ENCODE results near the gene TGFB1. TPM values are rescaled to one million over a fixed set of nuclear protein-coding genes. Genes with fewer than 3 reads are reported as not detected.

The TGFB1 gene
- total RNA-seq, 1 experiment from 2014 or later = 102 TPM

DNA sequence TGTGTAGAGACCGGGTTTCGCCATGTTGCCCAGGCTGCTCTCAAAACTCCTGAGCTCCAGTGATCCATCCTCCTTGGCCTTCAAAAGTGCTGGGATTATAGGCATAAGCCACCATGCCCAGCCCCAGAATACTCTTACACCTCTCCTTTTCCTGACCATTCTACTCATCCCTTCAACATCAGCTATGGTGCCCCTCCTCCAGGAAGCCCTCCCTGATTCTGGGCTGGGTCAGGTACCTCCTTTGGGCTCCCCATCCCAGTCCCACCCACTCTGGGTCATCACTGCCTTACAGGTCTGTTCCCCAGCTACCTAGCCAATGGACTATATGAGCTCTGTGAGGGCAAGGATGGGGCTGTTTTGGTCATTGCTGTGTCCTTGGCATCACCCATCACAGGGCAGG lies 9.6 kb downstream of the TGFB1 start:
- intact Hi-C loops (cut with micrococcal nuclease; ENCODE audit: unreplicated experiment) = no loop called here
- Histone ChIP-seq H3K4me1 (ENCODE audit: insufficient read depth, low read length, poor library complexity, severe bottlenecking) (no peaks in the 10 kb centered on the region), H3K4me3 (ENCODE audit: low read depth, low read length, poor library complexity, severe bottlenecking) (no peak overlapping the region), H3K27ac (ENCODE audit: low read depth, low read length, poor library complexity, severe bottlenecking) (no peak overlapping the region), H3K27me3 (replicated peaks; ENCODE audit: insufficient read depth, low read depth, low read length, poor library complexity) (no peaks in the 10 kb centered on the region), H3K36me3 (ENCODE audit: insufficient read depth, low read length, poor library complexity, severe bottlenecking) (peaks cover 53% of the 10 kb centered on the region), H3K9me3 (ENCODE audit: low read depth, low read length, poor library complexity, severe bottlenecking) (no peaks in the 10 kb centered on the region)
- TF ChIP-seq, protein P1, sequence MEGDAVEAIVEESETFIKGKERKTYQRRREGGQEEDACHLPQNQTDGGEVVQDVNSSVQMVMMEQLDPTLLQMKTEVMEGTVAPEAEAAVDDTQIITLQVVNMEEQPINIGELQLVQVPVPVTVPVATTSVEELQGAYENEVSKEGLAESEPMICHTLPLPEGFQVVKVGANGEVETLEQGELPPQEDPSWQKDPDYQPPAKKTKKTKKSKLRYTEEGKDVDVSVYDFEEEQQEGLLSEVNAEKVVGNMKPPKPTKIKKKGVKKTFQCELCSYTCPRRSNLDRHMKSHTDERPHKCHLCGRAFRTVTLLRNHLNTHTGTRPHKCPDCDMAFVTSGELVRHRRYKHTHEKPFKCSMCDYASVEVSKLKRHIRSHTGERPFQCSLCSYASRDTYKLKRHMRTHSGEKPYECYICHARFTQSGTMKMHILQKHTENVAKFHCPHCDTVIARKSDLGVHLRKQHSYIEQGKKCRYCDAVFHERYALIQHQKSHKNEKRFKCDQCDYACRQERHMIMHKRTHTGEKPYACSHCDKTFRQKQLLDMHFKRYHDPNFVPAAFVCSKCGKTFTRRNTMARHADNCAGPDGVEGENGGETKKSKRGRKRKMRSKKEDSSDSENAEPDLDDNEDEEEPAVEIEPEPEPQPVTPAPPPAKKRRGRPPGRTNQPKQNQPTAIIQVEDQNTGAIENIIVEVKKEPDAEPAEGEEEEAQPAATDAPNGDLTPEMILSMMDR (conservative IDR thresholded peaks at IDR 0.05; ENCODE audit: low read depth, low read length) = no peak
- no peak for TF ChIP-seq EZH2 (IDR thresholded peaks at IDR 0.05; ENCODE audit: borderline replicate concordance, low read depth, low read length, poor library complexity, severe bottlenecking)
- ChIA-PET CTCF (no interaction called here), POLR2A (ENCODE audit: low non-redundant PET) (no interaction called here)
- DNase-seq (ENCODE audit: low spot score) = no peak
- no TSS peak for BruUV-seq (replicated peaks)

DNA sequence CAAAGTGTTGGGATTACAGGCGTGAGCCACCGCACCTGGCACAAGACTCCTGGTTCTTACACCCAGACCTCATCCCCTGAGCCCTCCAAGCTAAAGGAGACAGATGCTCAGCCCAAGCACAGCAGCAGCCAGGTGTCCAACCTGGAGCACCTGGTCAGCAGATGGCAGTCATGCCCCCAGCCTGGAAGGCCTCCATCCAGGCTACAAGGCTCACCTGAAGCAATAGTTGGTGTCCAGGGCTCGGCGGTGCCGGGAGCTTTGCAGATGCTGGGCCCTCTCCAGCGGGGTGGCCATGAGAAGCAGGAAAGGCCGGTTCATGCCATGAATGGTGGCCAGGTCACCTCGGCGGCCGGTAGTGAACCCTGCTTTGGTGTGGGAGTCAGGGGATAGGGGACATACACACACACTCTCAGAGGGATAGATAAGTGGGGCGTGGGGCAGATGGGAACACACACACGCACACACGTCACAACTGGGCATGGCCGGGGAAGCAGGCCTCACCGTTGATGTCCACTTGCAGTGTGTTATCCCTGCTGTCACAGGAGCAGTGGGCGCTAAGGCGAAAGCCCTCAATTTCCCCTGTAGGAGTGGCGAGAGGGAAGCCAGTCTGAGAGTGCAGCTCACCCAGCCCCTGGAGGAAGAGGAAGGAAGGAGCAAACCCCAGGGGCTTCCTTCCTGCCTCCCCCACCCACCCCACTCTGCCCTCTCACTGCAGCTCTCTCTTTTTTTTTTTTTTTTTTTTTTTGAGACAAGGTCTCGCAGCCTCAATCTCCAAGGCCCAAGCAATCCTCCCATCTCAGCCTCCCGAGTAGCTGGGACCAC lies 11.8 kb downstream of the TGFB1 start:
- ChIA-PET CTCF (interaction anchor here (0.7 kb wide), 1 partner anchor 37 kb away, joined by 7 read pairs; no protein-coding TSS in a partner anchor), POLR2A (ENCODE audit: low non-redundant PET) (interaction anchor here (0.6 kb wide), 1 partner anchor 67 kb away, joined by 9 read pairs; no protein-coding TSS in a partner anchor)
- Histone ChIP-seq H3K27ac (ENCODE audit: low read depth, low read length, poor library complexity, severe bottlenecking) (no peak overlapping the region), H3K4me3 (ENCODE audit: low read depth, low read length, poor library complexity, severe bottlenecking) (no peak overlapping the region), H3K9me3 (ENCODE audit: low read depth, low read length, poor library complexity, severe bottlenecking) (no peaks in the 10 kb centered on the region), H3K36me3 (ENCODE audit: insufficient read depth, low read length, poor library complexity, severe bottlenecking) (peaks cover 49% of the 10 kb centered on the region), H3K4me1 (ENCODE audit: insufficient read depth, low read length, poor library complexity, severe bottlenecking) (no peaks in the 10 kb centered on the region), H3K27me3 (replicated peaks; ENCODE audit: insufficient read depth, low read depth, low read length, poor library complexity) (no peaks in the 10 kb centered on the region)
- TF ChIP-seq, protein P1 (conservative IDR thresholded peaks at IDR 0.05; ENCODE audit: low read depth, low read length) = no peak
- no peak for TF ChIP-seq EZH2 (IDR thresholded peaks at IDR 0.05; ENCODE audit: borderline replicate concordance, low read depth, low read length, poor library complexity, severe bottlenecking)
- no TSS peak for BruUV-seq (replicated peaks)
- DNase-seq (ENCODE audit: low spot score) = no peak
- intact Hi-C loops (cut with micrococcal nuclease; ENCODE audit: unreplicated experiment) = no loop called here

DNA sequence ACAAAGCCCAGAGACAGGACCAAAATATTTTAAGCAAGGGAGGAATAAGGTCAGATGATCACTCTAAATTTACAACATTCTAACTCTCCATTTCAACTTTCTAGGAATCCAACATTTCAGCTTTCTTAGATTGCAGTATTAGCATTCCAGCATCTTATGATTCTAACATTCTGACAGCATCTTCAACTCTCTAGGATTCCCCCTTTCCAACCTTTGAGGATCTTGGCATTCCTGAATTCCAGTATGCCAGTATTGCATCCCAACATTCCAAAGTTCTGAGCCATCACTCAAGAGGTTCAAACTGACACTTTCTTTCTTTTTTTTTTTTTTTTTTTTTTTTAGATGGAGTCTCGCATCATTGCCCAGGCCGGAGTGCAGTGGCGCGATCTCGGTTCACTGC lies 13.8 kb downstream of the TGFB1 start:
- peaks cover 47% of the 10 kb centered on the region for H3K36me3 ChIP-seq (ENCODE audit: insufficient read depth, low read length, poor library complexity, severe bottlenecking)

More for the DNA sequence above, 13.8 kb downstream of the TGFB1 start:
- DNase-seq (ENCODE audit: low spot score) = no peak
- no peak overlapping the region for H3K27ac ChIP-seq (ENCODE audit: low read depth, low read length, poor library complexity, severe bottlenecking)
- intact Hi-C loops (cut with micrococcal nuclease; ENCODE audit: unreplicated experiment) = no loop called here
- TF ChIP-seq, protein P1 (conservative IDR thresholded peaks at IDR 0.05; ENCODE audit: low read depth, low read length) = no peak
- TF ChIP-seq EZH2 (IDR thresholded peaks at IDR 0.05; ENCODE audit: borderline replicate concordance, low read depth, low read length, poor library complexity, severe bottlenecking) = no peak
- ChIA-PET POLR2A (ENCODE audit: low non-redundant PET) (no interaction called here), CTCF (no interaction called here)
- H3K27me3 ChIP-seq (replicated peaks; ENCODE audit: insufficient read depth, low read depth, low read length, poor library complexity) = no peaks in the 10 kb centered on the region
- TSS peak; percentile 71 for BruUV-seq (replicated peaks)
- no peak overlapping the region for H3K4me3 ChIP-seq (ENCODE audit: low read depth, low read length, poor library complexity, severe bottlenecking)
- no peaks in the 10 kb centered on the region for H3K4me1 ChIP-seq (ENCODE audit: insufficient read depth, low read length, poor library complexity, severe bottlenecking)
- no peaks in the 10 kb centered on the region for H3K9me3 ChIP-seq (ENCODE audit: low read depth, low read length, poor library complexity, severe bottlenecking)
